HG03520 (cell line): ENCODE results near the gene MPDZ.

Experiments
- ATAC-seq: cut with Tn5 transposase; IDR thresholded peaks from one replicate; pipeline ENCODE4 v1.9.1; 2021; ENCODE audit warnings: mild to moderate bottlenecking, moderate library complexity; ENCODE audit not compliant: unreplicated experiment

The MPDZ gene

GRCh38 chr9:13140843-13141592 lies 138.5 kb downstream of the MPDZ start:
- no peak for ATAC-seq

DNA sequence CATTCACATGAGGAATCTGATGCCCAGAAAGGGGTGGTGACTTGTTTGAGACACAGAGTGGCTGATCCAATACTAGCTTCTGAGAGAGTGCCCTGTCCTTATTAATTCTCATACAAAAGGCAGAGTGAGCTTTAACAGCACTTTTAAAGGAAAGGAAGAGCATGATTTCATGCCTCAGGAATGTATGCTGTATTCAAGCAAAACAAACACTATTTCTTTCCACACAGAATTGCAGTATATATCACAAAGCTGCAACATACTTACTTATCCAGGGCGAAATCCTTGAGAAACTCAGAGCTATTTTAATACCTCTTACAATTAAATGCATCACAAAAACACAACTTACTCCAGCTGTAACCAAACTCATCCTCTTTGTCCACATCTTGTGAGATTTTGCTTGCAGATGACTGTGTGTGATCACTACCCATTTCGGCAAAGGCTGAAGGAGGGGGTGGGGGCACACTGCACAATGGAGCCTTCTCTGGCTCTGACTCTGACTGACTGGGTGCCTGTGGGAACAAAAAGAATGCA lies 139.8 kb downstream of the MPDZ start:
- ATAC-seq: no peak

- ATAC-seq: no peak
These were observed 142.1 kb downstream of the MPDZ start for GRCh38 chr9:13137426-13137825.

- ATAC-seq: no peak
These were observed 147.5 kb downstream of the MPDZ start for GRCh38 chr9:13131991-13132390.

- no peak for ATAC-seq
These were observed 148.1 kb downstream of the MPDZ start for GRCh38 chr9:13131416-13131815.

DNA sequence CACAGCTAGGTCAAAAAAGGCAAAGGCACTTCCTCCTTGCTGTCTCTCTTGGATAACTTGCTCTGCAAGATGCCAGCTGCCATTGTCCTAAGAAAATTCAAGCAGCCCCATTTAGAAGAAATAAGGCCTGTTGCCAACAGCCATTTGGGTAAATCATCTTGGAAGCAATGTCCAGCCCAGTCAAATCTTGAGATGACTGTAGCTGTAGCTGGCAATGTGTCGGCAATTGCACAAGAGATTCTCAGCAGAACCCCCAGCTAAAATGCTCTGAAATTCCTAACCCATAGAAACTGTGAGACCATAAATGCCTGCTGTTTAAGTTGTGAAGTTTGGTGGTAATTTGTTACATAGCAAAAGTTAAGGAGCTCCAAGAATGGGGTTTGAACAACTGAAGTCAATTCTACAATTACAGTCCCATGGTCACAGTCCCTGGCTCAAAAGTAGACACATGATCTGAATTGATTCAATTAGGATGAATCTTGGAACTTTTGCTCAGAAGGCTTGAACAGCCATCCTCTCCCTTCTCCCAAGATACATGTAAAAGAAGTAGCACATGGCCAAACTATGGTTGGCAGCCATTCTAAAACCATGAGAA lies 151.1 kb downstream of the MPDZ start:
- no peak for ATAC-seq

GRCh38 chr9:13127131-13127530 lies 152.4 kb downstream of the MPDZ start:
- no peak for ATAC-seq

DNA sequence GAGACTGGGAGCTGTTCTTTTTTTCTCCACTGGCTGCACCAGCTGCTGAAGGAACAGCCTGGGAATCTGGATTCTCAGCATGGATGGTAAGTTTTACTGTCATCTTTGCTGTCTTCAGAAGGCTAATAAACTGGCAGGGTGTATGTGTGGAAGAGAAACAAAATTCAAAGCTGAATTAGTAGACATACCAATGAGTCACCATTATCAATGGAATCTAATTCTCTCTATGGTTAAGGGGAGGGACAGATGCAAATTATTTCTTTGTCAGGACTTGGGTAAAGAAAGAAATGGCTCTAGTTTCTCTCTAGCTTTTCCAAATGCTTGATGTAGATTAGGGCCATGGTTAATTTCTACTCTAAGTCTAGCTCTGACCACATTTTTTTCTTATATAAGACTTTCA lies 154.2 kb downstream of the MPDZ start:
- ATAC-seq: no peak

- ATAC-seq: no peak
These were observed 156.6 kb downstream of the MPDZ start for GRCh38 chr9:13122756-13123369.

- ATAC-seq: no peak
These were observed 161.2 kb downstream of the MPDZ start for GRCh38 chr9:13118313-13118712.

GRCh38 chr9:13116292-13116691 lies 163.2 kb downstream of the MPDZ start:
- no peak for ATAC-seq

- ATAC-seq: no peak
These were observed 165.7 kb downstream of the MPDZ start for GRCh38 chr9:13113751-13114150.

GRCh38 chr9:13113216-13113615 lies 166.3 kb downstream of the MPDZ start:
- ATAC-seq: no peak

DNA sequence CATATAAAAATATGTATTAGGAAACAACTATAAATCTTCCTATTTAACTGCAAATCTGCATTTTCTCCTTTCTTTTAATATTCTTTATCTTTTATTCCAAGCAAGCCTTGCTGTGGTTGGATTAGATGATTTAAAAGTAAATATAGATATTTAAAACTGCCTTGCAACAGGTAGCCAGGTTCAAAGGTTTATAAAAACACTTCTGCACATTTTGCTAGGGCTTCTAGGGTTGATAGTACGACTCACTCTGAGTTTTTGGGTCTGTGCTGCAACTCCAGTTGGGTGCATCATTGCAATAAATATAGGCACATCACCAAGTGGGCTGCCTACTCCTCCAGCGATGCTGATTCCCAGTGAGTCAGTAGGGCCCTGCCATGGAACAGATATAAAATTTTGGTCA lies 167.7 kb downstream of the MPDZ start:
- ATAC-seq: no peak

DNA sequence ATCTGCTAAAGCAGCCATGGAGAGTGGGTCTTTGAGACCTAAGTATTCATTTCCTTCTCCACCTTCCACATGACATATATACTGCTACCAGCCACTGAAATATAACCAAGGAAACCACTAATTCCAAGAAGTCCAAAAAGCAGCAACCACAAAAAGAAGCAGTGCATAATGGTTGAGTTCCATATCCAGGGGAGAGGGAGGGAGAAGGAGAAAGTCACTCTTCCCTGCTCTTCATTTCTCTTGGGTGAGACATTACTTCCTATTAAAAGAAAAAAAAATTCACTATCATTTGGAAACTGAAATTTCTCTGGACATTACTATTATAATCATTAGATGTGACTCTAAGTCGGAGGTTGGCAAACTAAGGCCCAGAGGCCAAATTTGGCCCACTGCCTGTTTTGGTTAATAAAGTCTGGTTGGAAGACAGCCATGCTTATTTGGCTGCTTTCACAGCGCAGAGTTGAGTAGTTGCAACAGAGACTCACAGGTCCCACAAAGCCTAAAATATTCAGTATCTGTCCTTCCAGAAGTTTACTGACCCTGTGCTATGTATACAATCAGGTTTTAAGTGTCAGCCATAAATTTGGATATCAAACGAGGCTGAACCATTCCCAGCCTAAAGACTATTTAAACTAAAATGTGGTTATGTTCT lies 168.6 kb downstream of the MPDZ start:
- ATAC-seq: no peak

DNA sequence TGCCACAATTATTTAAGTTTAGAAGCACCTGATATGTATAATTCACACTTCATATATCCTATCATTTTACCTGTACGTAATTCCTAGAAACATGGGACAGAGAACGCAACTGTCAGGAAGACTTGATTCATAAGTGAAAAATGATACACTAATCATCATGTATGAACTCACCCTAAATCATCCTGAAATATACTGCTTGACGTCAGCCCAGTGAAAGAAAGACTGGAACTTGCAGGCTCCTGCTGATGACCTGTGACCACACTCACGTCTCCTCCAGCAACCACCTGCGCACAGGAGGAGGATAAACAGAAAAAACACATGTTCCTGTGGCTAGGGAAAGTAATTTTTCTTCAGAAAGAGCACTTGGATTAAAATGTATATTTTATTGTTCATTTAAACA lies 169.7 kb downstream of the MPDZ start:
- ATAC-seq: no peak

DNA sequence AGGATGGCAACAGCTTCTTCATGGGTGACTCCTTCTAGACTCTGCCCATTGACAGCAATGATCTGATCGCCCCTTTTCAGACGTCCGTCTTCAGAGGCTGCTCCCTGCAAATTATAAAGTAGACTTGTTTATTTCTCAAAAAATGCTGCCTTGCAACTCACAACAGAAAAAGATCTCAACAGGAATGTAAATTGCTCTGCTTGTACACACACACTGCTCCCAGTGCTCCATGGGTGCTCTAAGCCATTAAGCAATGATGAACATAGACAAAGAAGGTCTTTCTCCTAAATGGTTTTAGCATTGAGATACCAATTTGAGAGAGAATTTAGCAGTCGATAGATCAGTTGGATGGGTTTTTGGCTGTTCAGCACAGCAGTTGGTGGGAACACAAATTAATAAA lies 172.5 kb downstream of the MPDZ start:
- ATAC-seq: no peak

DNA sequence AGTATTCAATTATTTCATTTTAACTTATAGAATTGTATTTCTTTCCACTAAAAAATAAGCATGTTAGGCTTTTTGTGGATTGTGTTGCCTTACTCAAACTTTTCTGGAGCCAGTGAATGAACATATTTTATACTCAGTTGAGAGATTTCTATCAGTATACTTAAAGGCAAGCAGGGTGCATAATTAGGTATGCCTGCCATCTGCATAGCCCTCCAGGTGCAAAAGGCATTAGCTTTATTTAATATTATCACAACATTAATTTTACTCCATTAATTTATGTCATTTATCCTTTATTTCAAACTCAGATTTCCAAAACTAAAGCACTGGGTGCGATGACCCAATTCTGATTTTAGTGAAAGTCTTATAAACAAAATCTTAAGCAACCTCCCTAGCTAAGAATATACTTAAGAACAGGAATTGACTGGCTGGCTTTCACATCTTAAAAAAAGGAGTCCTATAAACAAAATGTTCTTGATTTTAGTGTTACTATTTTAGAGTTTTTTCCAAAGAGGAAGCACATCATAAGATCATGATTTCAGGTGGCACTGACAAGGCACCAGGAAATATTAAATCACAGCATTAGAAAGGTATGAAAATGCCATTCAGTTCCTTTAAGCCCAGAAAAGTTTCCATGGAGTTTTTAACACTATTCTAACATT lies 178.4 kb downstream of the MPDZ start:
- ATAC-seq: no peak

DNA sequence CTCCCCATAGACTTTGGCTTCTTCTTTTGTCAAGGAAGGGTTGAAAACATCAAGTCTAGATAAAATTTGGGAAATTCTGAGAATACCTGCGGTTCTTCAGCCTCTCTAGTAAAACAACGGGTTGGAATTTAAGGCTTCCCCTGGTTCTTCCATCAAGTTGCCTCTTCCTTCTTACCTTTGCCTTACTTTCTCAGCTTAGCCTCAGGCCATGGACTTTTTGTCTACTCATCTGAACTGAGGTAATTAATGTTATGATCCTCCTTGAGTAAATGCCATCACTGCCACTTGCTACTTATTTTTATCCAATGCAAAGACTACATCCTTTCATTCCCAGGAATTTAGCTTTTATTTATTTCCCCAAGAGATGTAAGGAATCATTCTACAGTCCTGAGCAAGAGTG lies 184.4 kb downstream of the MPDZ start:
- ATAC-seq: no peak

DNA sequence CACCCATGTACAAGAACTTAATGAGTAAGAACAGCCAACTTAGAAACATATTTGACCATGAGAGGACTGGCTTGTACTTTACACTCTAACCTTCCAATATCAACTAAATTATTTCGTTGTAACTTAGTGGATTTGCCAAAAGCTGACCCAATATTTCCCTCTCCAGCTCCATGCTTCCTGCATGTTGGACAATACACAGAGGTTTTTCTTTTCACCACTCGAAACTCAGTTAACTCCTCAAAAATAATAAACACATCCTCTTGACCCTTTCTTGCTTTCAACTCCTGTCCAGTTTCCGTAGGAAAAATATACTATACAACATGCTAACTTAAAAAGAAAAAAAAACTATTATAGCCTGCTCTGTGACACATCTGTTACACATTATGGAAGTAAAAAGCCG lies 188.9 kb downstream of the MPDZ start:
- ATAC-seq: no peak

DNA sequence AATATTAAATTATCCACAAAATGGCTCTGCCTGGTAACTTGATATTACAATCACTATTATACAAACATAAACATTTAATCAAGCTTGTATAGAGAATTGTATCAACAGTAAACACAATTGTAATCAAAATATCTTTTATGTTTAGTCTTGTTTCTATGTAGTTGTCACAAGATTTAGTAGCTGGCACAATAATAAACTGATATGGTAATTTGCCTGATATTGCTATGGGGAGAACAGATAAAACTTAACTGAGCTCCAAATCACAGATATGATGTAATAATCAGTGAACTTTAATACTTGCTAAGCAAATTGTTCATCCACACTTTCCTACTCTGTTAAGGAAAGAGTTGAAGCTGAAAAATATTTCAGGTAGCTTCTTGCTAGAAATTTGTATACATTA lies 189.8 kb downstream of the MPDZ start:
- no peak for ATAC-seq
